Measurements from ENCODE around the gene HYDIN. TPM values are rescaled to one million over a fixed set of nuclear protein-coding genes. Genes with fewer than 3 reads are reported as not detected.

Gene HYDIN
- total RNA-seq, 6 donors from 2014 or later: 1.6 to 62.0 (median 18.1) TPM

- Histone ChIP-seq H3K36me3 (peaks cover 3 to 67% (median 46%) of the 10 kb centered on the region in 4 donors), H3K27ac (no peak overlapping the region), H3K4me3 (no peak overlapping the region), H3K9me3 (no peaks in the 10 kb centered on the region), H3K4me1 (peaks cover 0 to 6% (median under 1%) of the 10 kb centered on the region in 4 donors), H3K27me3 (no peaks in the 10 kb centered on the region)
- DNase-seq (no peak), ATAC-seq (ENCODE audit: low FRiP score in 2 of 2) (no peak)
- 80 to 83% methylated on average over 10 of the region's 10 CpGs for WGBS, 2 donors
- no peak for TF ChIP-seq POLR2AphosphoS5 (IDR thresholded peaks at IDR 0.05)
- no peak for TF ChIP-seq EP300 (IDR thresholded peaks at IDR 0.05)
- no peak for TF ChIP-seq POLR2A (IDR thresholded peaks at IDR 0.05)
- TF ChIP-seq CTCF (IDR thresholded peaks at IDR 0.05): no peak
Measured at GRCh38 chr16:70758786-70759185, 471.7 kb downstream of the HYDIN start.

Small RNA genes within 50 kb of the gene (small RNA-seq; reads per million reads assigned to genes)
- gene RNU6ATAC25P: 0 reads per million in 4 donors

Other genes with a start within 250 kb of the HYDIN start
- 10 to 100 TPM in 5 of 6 donors, 1 to 10 TPM in 1; 9.3 to 24.5 (median 20.5) TPM for gene CMTR2, start 58.7 kb upstream of the HYDIN start, total RNA-seq
- gene CALB2, start 128.0 kb upstream of the HYDIN start, total RNA-seq: 1 to 10 TPM in 4 of 6 donors, not detected in 2; 1.0 to 3.3 (median 2.3) TPM
- gene TLE7, start 211.3 kb upstream of the HYDIN start, total RNA-seq: not detected
- gene ZNF23, start 231.5 kb upstream of the HYDIN start, total RNA-seq: 10 to 100 TPM in 3 of 6 donors, 1 to 10 TPM in 3; 7.1 to 28.3 (median 12.5) TPM